Measurements from ENCODE around the gene DRAXIN.

Gene DRAXIN

GRCh38 chr1:11730429-11730891 lies 39.0 kb downstream of the DRAXIN start:
- no peaks in the 10 kb centered on the region for H3K36me3 ChIP-seq (ENCODE audit: control insufficient read depth, insufficient read depth, low read length)
- no peaks in the 10 kb centered on the region for H3K27me3 ChIP-seq (ENCODE audit: control insufficient read depth, insufficient read depth, low read length)
- no peak overlapping the region for H2AFZ ChIP-seq
- no peak overlapping the region for H3K4me3 ChIP-seq (ENCODE audit: low read depth, low read length)
- no peak overlapping the region for H3K4me2 ChIP-seq (ENCODE audit: low read length)
- no peak overlapping the region for H3K27ac ChIP-seq
- no peaks in the 10 kb centered on the region for H3K79me2 ChIP-seq
- TF ChIP-seq CTCF (IDR thresholded peaks at IDR 0.05), result no peak
- H3K9me3 ChIP-seq (ENCODE audit: control insufficient read depth, low read length), result no peaks in the 10 kb centered on the region
- no peaks in the 10 kb centered on the region for H3K4me1 ChIP-seq
- no peak overlapping the region for H3K9ac ChIP-seq

GRCh38 chr1:11731691-11732283 lies 40.3 kb downstream of the DRAXIN start:
- Histone ChIP-seq H3K27ac (peak overlapping the region; percentile 19), H3K36me3 (ENCODE audit: control insufficient read depth, insufficient read depth, low read length) (no peaks in the 10 kb centered on the region), H3K9me3 (ENCODE audit: control insufficient read depth, low read length) (no peaks in the 10 kb centered on the region), H3K27me3 (ENCODE audit: control insufficient read depth, insufficient read depth, low read length) (no peaks in the 10 kb centered on the region), H3K79me2 (no peaks in the 10 kb centered on the region), H2AFZ (peak overlapping the region; percentile 60), H3K4me1 (no peaks in the 10 kb centered on the region), H3K4me2 (ENCODE audit: low read length) (no peak overlapping the region), H3K9ac (no peak overlapping the region), H3K4me3 (ENCODE audit: low read depth, low read length) (no peak overlapping the region)
- TF ChIP-seq CTCF (IDR thresholded peaks at IDR 0.05), result no peak

- Histone ChIP-seq H3K9me3 (ENCODE audit: control insufficient read depth, low read length) (no peaks in the 10 kb centered on the region), H3K9ac (no peak overlapping the region), H3K4me1 (no peaks in the 10 kb centered on the region), H3K4me3 (ENCODE audit: low read depth, low read length) (no peak overlapping the region), H3K27ac (no peak overlapping the region), H3K79me2 (no peaks in the 10 kb centered on the region), H3K4me2 (ENCODE audit: low read length) (no peak overlapping the region), H3K27me3 (ENCODE audit: control insufficient read depth, insufficient read depth, low read length) (no peaks in the 10 kb centered on the region), H3K36me3 (ENCODE audit: control insufficient read depth, insufficient read depth, low read length) (no peaks in the 10 kb centered on the region), H2AFZ (no peak overlapping the region)
- TF ChIP-seq CTCF (IDR thresholded peaks at IDR 0.05), result no peak
Observed at GRCh38 chr1:11733306-11733705, 41.8 kb downstream of the DRAXIN start.

- H3K9ac ChIP-seq, result no peak overlapping the region
- H3K36me3 ChIP-seq (ENCODE audit: control insufficient read depth, insufficient read depth, low read length), result no peaks in the 10 kb centered on the region
Observed at GRCh38 chr1:11735531-11735853, 44.0 kb downstream of the DRAXIN start.

More at GRCh38 chr1:11735531-11735853, 44.0 kb downstream of the DRAXIN start:
- Histone ChIP-seq H3K4me3 (ENCODE audit: low read depth, low read length) (peak overlapping the region; percentile 96), H3K4me1 (no peaks in the 10 kb centered on the region), H3K9me3 (ENCODE audit: control insufficient read depth, low read length) (no peaks in the 10 kb centered on the region), H2AFZ (peak overlapping the region; percentile 88), H3K4me2 (ENCODE audit: low read length) (peak overlapping the region; percentile 99), H3K27me3 (ENCODE audit: control insufficient read depth, insufficient read depth, low read length) (no peaks in the 10 kb centered on the region), H3K27ac (peak overlapping the region; percentile 61), H3K79me2 (no peaks in the 10 kb centered on the region)
- no peak for TF ChIP-seq CTCF (IDR thresholded peaks at IDR 0.05)
